ENCODE data around the gene RBP4. TPM values are rescaled to one million over a fixed set of nuclear protein-coding genes. Genes with fewer than 3 reads are reported as not detected.
A peak's percentile ranks its signal among the peaks of the same experiment; 100 is the strongest.

Gene RBP4
- total RNA-seq, 3 donors from 2014 or later, result 63.5 to 813 (median 111) TPM

- H3K36me3 ChIP-seq, result no peaks in the 10 kb centered on the region
- no peaks in the 10 kb centered on the region for H3K9me3 ChIP-seq
- TF ChIP-seq POLR2AphosphoS5 (IDR thresholded peaks at IDR 0.05) (no peak), CTCF (IDR thresholded peaks at IDR 0.05) (no peak), POLR2A (IDR thresholded peaks at IDR 0.05) (no peak)
- H3K4me1 ChIP-seq, result peaks cover 5% of the 10 kb centered on the region in 2 donors
- peak overlapping the region; percentile 39 to 61 (median 41) for H3K4me3 ChIP-seq
- no peak for DNase-seq (ENCODE audit: low spot score in 2 of 2)
- H3K27ac ChIP-seq, result no peak overlapping the region
- peaks cover 2 to 26% of the 10 kb centered on the region in 2 donors for H3K27me3 ChIP-seq
- intact Hi-C loops (cut with DNase I; ENCODE audit: low total_unique reads), result no loop called here
Measured at GRCh38 chr10:93567277-93568104, 33.5 kb downstream of the RBP4 start.

- peak in 1 of 2 donors; percentile 19 for DNase-seq (ENCODE audit: low spot score in 2 of 2)
- TF ChIP-seq CTCF (IDR thresholded peaks at IDR 0.05), result no peak
- TF ChIP-seq POLR2A (IDR thresholded peaks at IDR 0.05), result no peak
- no peak for TF ChIP-seq POLR2AphosphoS5 (IDR thresholded peaks at IDR 0.05)
- peaks cover 2 to 26% of the 10 kb centered on the region in 2 donors for H3K27me3 ChIP-seq
- peak within 1 kb of the TSS; percentile 39 to 61 (median 41) for H3K4me3 ChIP-seq
- H3K27ac ChIP-seq, result no peak within 1 kb of the TSS
- no peaks in the 10 kb centered on the region for H3K36me3 ChIP-seq
- H3K9me3 ChIP-seq, result no peaks in the 10 kb centered on the region
- intact Hi-C loops (cut with DNase I; ENCODE audit: low total_unique reads), result no loop called here
- H3K4me1 ChIP-seq, result peaks cover 5% of the 10 kb centered on the region in 2 donors
Measured at GRCh38 chr10:93566435-93567276, 34.4 kb downstream of the RBP4 start, which contains the start of gene FFAR4. Gene FFAR4, plus strand, starts transcription at chr10:93566665. Its CDS starts 56 bp downstream, at chr10:93566721.

GRCh38 chr10:93565446-93565845 is 35.6 kb downstream of the RBP4 start:
- intact Hi-C loops (cut with DNase I; ENCODE audit: low total_unique reads), result no loop called here
- Histone ChIP-seq H3K36me3 (no peaks in the 10 kb centered on the region), H3K9me3 (no peaks in the 10 kb centered on the region), H3K4me1 (peaks cover 5% of the 10 kb centered on the region in 2 donors), H3K27ac (no peak overlapping the region), H3K27me3 (peaks cover 2 to 26% of the 10 kb centered on the region in 2 donors), H3K4me3 (no peak overlapping the region)
- TF ChIP-seq POLR2A (IDR thresholded peaks at IDR 0.05) (no peak), CTCF (IDR thresholded peaks at IDR 0.05) (no peak), POLR2AphosphoS5 (IDR thresholded peaks at IDR 0.05) (no peak)
- no peak for DNase-seq (ENCODE audit: low spot score in 2 of 2)

- Histone ChIP-seq H3K4me1 (no peaks in the 10 kb centered on the region), H3K27me3 (no peaks in the 10 kb centered on the region), H3K4me3 (no peak overlapping the region), H3K36me3 (no peaks in the 10 kb centered on the region), H3K9me3 (peaks cover 0 to 9% of the 10 kb centered on the region in 2 donors), H3K27ac (no peak overlapping the region)
- intact Hi-C loops (cut with DNase I; ENCODE audit: low total_unique reads), result no loop called here
- TF ChIP-seq POLR2AphosphoS5 (IDR thresholded peaks at IDR 0.05), result no peak
- no peak for TF ChIP-seq POLR2A (IDR thresholded peaks at IDR 0.05)
- no peak for TF ChIP-seq CTCF (IDR thresholded peaks at IDR 0.05)
- DNase-seq (ENCODE audit: low spot score in 2 of 2), result no peak
Measured at GRCh38 chr10:93560541-93560940, 40.5 kb downstream of the RBP4 start.
